Measurements from ENCODE around the gene TTC1. TPM values are rescaled to one million over a fixed set of nuclear protein-coding genes. Genes with fewer than 3 reads are reported as not detected.

The TTC1 gene
- total RNA-seq (10 to 100 TPM; 34.4 to 91.6 (median 48.0) TPM), polyA plus RNA-seq (100 to 1,000 TPM in 1 of 3 donors, 10 to 100 TPM in 2; 32.7 to 131 (median 34.5) TPM)
- long read RNA-seq, donor 1, transcript TTC1-201 (8 exons, 1,467 nt), result major isoform, 25 of 75 reads
- long read RNA-seq, donor 1, transcript TTC1-204 (5 exons, 1,119 nt), result minor isoform, 6 of 75 reads
- long read RNA-seq, donor 1, partial matches to known transcripts, result 43 of 75 reads
- long read RNA-seq, donor 1, other reads (novel, unspliced or antisense), result 0 of 75 reads
- long read RNA-seq, donor 2, transcript TTC1-201 (8 exons, 1,467 nt), result major isoform, 12 of 97 reads
- long read RNA-seq, donor 2, partial matches to known transcripts, result 84 of 97 reads
- long read RNA-seq, donor 2, other reads (novel, unspliced or antisense), result 0 of 97 reads
- long read RNA-seq, donor 3, transcript TTC1-204 (5 exons, 1,119 nt), result minor isoform, 5 of 95 reads
- long read RNA-seq, donor 3, transcript TTC1-201 (8 exons, 1,467 nt), result major isoform, 12 of 95 reads
- long read RNA-seq, donor 3, partial matches to known transcripts, result 75 of 95 reads
- long read RNA-seq, donor 3, other reads (novel, unspliced or antisense), result 0 of 95 reads
- long read RNA-seq, donor 4, transcript TTC1-201 (8 exons, 1,467 nt), result major isoform, 35 of 58 reads
- long read RNA-seq, donor 4, partial matches to known transcripts, result 19 of 58 reads
- long read RNA-seq, donor 4, other reads (novel, unspliced or antisense), result 0 of 58 reads
- long read RNA-seq, donor 5, transcript TTC1-205 (8 exons, 1,432 nt), result minor isoform, 8 of 60 reads
- long read RNA-seq, donor 5, transcript TTC1-201 (8 exons, 1,467 nt), result major isoform, 44 of 60 reads
- long read RNA-seq, donor 5, partial matches to known transcripts, result 3 of 60 reads
- long read RNA-seq, donor 5, other reads (novel, unspliced or antisense), result 5 of 60 reads
- long read RNA-seq, donor 6, transcript TTC1-201 (8 exons, 1,467 nt), result major isoform, 21 of 44 reads
- long read RNA-seq, donor 6, partial matches to known transcripts, result 20 of 44 reads
- long read RNA-seq, donor 6, other reads (novel, unspliced or antisense), result 3 of 44 reads
- long read RNA-seq, donor 7, transcript TTC1-201 (8 exons, 1,467 nt), result major isoform, 8 of 51 reads
- long read RNA-seq, donor 7, partial matches to known transcripts, result 43 of 51 reads
- long read RNA-seq, donor 7, other reads (novel, unspliced or antisense), result 0 of 51 reads
- long read RNA-seq, donor 8, transcript TTC1-201 (8 exons, 1,467 nt), result major isoform, 20 of 135 reads
- long read RNA-seq, donor 8, partial matches to known transcripts, result 111 of 135 reads
- long read RNA-seq, donor 8, other reads (novel, unspliced or antisense), result 0 of 135 reads
- long read RNA-seq, donor 9, transcript TTC1-201 (8 exons, 1,467 nt), result major isoform, 12 of 99 reads
- long read RNA-seq, donor 9, partial matches to known transcripts, result 83 of 99 reads
- long read RNA-seq, donor 9, other reads (novel, unspliced or antisense), result 0 of 99 reads
- long read RNA-seq, donor 10, transcript TTC1-201 (8 exons, 1,467 nt), result major isoform, 11 of 27 reads
- long read RNA-seq, donor 10, partial matches to known transcripts, result 15 of 27 reads
- long read RNA-seq, donor 10, other reads (novel, unspliced or antisense), result 0 of 27 reads

- DNase-seq, result peak; percentile 95 to 99 (median 98)
- peak within 1 kb of the TSS; percentile 78 to 93 (median 85) for H3K27ac ChIP-seq
- WGBS, 4 donors, result 0 to 1% (median 0%) methylated on average over 27 to 31 of the region's 31 CpGs
- H3K36me3 ChIP-seq (replicated peaks in 1 of 2), result peaks cover 0 to 25% of the 10 kb centered on the region in 2 donors
- TF ChIP-seq POLR2A (IDR thresholded peaks at IDR 0.05), result peak; percentile 77 to 98
- TF ChIP-seq, protein P1, sequence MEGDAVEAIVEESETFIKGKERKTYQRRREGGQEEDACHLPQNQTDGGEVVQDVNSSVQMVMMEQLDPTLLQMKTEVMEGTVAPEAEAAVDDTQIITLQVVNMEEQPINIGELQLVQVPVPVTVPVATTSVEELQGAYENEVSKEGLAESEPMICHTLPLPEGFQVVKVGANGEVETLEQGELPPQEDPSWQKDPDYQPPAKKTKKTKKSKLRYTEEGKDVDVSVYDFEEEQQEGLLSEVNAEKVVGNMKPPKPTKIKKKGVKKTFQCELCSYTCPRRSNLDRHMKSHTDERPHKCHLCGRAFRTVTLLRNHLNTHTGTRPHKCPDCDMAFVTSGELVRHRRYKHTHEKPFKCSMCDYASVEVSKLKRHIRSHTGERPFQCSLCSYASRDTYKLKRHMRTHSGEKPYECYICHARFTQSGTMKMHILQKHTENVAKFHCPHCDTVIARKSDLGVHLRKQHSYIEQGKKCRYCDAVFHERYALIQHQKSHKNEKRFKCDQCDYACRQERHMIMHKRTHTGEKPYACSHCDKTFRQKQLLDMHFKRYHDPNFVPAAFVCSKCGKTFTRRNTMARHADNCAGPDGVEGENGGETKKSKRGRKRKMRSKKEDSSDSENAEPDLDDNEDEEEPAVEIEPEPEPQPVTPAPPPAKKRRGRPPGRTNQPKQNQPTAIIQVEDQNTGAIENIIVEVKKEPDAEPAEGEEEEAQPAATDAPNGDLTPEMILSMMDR (IDR thresholded peaks at IDR 0.05), result peak in 1 of 6 experiments; percentile 7
- peak within 1 kb of the TSS; percentile 55 to 97 (median 82) for H3K4me3 ChIP-seq
- peaks cover 6 to 23% of the 10 kb centered on the region in 2 donors for H3K4me1 ChIP-seq (replicated peaks in 1 of 2)
- no peaks in the 10 kb centered on the region for H3K27me3 ChIP-seq
- no peaks in the 10 kb centered on the region for H3K9me3 ChIP-seq (replicated peaks in 1 of 3)
- intact Hi-C loops (cut with DNase I), result no loop called here
Observed at GRCh38 chr5:160008877-160009590, at the start of gene TTC1. Gene TTC1 (plus strand): TSS chr5:160009139. CDS start chr5:160010529, 1,390 bp downstream.

DNA sequence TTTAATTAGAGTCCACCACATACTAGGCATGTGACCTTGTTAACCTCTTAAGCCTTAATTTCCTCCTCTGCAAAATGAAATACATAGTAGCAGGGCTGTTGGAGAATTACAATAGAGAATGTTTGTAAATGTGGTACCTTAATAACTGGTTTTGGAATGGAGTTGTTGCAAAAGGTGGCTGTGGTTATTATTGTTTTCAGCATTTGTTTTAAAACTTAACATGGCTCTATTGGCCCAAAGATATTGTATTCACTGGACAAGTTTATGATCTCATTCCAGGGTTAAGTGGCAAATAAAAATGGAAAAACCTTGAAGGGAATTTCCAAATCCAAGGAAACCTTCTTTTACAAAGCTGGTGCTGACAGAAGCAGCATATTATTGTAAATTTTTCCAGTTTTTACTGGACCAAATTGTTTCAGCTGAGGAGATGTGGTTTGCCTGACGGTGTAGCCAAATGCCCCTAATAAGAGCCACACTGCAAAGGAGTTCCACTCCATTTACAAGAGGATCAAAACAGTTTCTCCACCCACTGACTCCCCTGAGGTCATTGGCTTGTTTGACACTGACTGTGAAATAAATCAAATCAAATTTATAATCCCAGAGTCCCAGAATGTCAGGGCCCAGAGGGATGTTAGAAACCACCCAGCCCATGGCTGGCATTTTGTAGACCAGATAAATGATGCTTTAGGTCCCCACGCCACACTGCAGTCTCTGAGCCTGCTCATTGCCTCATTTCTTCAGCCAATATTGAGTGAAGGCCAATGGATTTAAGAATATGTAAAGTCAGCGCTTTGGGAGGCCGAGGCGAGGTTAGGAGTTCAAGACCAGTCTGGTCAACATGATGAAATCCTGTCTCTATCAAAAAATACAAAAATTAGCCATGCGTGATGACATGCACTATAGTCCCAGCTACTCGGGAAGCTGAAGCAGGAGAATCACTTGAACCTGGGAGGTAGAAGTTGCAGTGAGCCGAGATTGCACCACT is 47.5 kb upstream of the TTC1 start:
- no peaks in the 10 kb centered on the region for H3K9me3 ChIP-seq (replicated peaks in 1 of 3)
- peak overlapping the region in 1 of 5 donors; percentile 0 for H3K27ac ChIP-seq
- H3K27me3 ChIP-seq, result no peaks in the 10 kb centered on the region
- intact Hi-C loops (cut with DNase I), result no loop called here
- 89 to 91% (median 90%) methylated on average over 8 of the region's 8 CpGs for WGBS, 4 donors
- TF ChIP-seq POLR2A (IDR thresholded peaks at IDR 0.05), result no peak
- TF ChIP-seq, protein P1 (IDR thresholded peaks at IDR 0.05), result no peak
- no peaks in the 10 kb centered on the region for H3K36me3 ChIP-seq (replicated peaks in 1 of 2)
- peak in 1 of 7 donors; percentile 34 for DNase-seq
- no peaks in the 10 kb centered on the region for H3K4me1 ChIP-seq (replicated peaks in 1 of 2)
- no peak overlapping the region for H3K4me3 ChIP-seq

DNA sequence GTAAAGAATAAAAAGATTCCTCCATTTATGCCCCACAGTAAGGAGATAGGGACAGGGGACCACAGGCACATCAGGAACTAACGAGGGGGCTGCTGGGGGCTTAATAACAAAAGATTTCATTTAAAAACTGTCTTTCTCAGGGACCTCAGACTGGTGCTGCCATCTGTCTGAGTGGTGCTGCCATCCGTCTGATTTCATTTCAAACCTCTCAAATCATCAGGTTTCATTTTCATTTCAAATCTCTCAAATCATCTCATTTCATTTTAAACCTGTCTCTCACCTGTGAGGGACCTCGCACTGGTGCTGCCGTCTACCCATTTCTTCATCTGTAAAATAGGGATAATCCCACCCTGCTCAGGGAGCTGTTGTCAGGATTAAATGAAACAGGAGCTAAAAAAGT is 46.7 kb upstream of the TTC1 start:
- H3K27me3 ChIP-seq, result no peaks in the 10 kb centered on the region
- H3K27ac ChIP-seq, result no peak overlapping the region
- no peaks in the 10 kb centered on the region for H3K36me3 ChIP-seq (replicated peaks in 1 of 2)
- H3K4me3 ChIP-seq, result no peak overlapping the region
- 86 to 94% (median 89%) methylated on average over 4 of the region's 4 CpGs for WGBS, 4 donors
- no peak for DNase-seq
- no peaks in the 10 kb centered on the region for H3K9me3 ChIP-seq (replicated peaks in 1 of 3)
- intact Hi-C loops (cut with DNase I), result no loop called here
- H3K4me1 ChIP-seq (replicated peaks in 1 of 2), result no peaks in the 10 kb centered on the region
- no peak for TF ChIP-seq POLR2A (IDR thresholded peaks at IDR 0.05)
- TF ChIP-seq, protein P1 (IDR thresholded peaks at IDR 0.05), result no peak
